HG02623 (cell line): ENCODE data around the gene FOXD2.

ENCODE experiments used
- ATAC-seq: cut with Tn5 transposase; IDR thresholded peaks from one replicate; pipeline ENCODE4 v1.9.1; 2021; ENCODE audit warnings: moderate library complexity; ENCODE audit not compliant: unreplicated experiment

The FOXD2 gene

GRCh38 chr1:47459253-47459788, 21.5 kb downstream of the FOXD2 start:
- ATAC-seq = no peak

DNA sequence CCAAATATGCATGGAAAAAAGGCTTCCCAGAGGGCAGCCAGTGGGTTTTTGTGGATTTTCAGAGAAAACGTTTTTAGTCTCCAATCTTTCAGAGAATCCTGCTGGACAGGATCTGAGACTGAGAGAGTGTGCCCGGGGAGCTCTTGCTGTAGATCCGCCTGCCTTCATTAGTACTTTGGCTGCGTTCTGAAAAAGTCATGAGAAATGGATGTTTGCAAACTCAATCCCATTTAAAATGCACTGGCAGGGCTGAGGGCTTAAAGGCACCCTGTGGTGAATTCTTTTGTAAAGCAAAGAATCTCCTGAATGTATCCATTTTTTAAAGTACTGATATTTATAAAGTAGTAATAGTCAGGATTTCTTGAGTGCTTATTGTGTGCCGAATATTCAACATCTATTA, 22.2 kb downstream of the FOXD2 start:
- no peak for ATAC-seq

GRCh38 chr1:47460456-47460855, 22.6 kb downstream of the FOXD2 start:
- ATAC-seq = no peak

DNA sequence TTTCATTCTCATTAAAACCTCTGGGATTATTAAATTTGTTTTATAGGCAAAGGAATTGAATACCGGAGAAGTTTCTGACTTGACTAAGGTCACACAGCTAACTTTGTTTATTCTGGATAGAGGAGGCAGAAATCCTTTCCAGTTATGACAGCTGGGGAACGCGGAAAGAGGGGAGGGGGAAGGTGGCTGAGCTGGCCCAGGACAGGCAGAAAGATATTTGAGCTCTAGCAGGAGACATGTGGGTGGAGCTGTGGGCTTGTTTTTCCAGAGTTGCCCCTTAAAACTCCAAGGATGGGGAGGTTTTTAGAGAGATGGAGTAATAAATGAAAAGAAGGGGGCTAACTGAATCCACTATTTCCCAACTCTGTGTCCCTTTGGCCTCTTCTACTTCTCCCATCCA, 27.8 kb downstream of the FOXD2 start:
- no peak for ATAC-seq

GRCh38 chr1:47468709-47469389, 31.0 kb downstream of the FOXD2 start:
- ATAC-seq = no peak

DNA sequence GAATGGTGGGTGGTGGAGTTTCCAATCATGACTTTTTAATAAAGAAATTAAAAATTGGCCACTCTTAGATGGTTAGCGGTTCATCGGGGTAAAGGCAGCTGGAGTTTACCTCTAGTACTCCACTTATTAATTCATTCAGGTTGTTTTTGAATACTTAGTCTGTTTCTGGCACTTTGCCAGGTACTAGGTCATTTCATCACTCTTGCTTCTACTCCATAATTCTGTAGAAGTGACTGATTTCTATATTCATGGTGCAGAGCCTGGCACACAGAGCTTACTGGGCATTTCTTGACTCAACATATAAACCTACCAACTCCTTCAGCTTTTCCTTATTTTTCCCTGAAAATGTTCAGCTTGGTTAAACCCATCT, 31.5 kb downstream of the FOXD2 start:
- ATAC-seq = no peak

GRCh38 chr1:47469910-47470309, 32.1 kb downstream of the FOXD2 start:
- ATAC-seq = no peak

GRCh38 chr1:47471163-47471562, 33.3 kb downstream of the FOXD2 start:
- ATAC-seq = no peak

DNA sequence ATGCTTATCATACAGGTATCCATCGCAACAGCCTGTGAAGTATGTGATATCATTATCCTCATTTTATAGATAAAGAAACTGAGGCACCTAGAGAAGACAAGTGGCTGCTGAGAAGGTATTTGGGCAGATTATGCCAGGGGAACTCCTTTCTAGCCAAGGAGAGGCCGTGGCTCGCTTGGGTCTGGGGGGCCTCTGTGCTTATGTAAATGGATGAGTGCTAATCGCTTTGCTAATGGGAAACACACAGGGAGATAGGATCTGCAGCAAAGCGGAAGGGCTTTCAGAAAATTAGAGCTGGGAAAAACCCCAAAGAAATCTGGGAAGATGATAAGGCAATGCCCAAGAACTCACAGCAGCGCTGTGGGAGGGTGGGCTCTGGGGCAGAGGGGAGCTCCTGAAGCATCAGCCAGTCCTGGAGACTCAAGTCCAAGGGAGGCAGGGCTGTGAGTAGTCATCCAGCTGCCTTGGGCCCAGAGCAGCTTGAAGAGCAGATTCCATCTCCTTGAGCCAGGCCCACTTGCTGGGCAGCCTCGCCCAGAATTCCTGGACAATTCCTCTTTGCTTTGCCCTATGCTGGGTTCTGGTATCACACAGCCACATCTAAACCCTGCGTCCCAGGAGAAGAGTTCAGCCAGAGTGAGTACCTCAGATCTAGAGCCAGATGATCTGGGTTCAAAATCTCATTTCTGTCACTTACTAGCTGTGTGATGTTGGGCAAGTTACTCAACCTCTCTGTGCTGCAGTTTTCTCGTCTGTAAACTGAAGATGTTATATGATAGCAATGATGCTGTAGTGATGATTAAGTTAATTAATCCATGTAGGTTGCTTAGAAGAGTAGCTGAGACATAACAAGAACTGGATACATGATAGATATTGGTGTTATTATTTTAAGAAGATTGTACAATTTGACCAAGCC, 36.7 kb downstream of the FOXD2 start:
- no peak for ATAC-seq

DNA sequence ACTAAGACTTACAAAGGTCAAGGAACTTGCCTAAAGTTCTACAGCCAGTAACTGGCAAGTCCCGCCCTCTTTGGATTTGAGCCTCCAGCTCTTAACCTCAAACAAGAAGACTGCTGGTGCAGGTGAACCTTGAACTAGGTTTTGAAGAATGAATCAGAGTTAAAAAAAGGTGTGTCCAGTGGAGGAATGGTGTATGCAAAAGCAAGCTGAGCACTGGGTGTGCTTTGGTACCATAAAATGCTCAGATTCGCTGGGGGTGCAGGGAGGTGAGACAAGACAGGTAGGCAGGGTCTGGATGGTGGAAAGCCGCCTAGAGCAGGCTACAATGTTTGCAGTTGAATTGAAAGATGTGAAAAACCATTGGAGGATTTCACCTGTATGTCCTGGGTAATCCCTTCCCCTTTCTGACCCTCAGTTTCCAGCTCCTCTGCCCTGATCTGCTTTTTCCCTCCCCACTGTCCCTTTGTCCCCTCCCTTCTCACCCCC, 39.8 kb downstream of the FOXD2 start:
- ATAC-seq = no peak

DNA sequence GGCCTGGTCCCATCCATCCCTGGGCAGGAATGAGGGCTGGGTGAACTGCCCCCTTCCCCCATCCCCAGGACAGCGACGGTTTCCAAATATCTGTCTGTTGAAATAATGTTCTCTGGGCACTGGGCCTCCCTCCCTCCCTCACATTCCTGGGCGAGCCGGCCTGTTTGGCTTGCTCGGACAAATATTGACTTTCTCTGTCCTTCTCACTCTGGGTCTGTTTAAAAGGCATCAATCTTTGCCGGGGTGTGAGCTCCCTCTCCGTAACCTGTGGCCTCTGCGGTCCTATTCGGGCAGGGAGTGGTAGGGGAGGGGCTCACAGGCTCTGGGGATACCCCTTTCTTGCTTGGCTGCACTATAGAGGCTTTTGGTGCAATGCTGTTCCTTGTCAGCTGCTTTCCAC, 40.2 kb downstream of the FOXD2 start:
- ATAC-seq = no peak

DNA sequence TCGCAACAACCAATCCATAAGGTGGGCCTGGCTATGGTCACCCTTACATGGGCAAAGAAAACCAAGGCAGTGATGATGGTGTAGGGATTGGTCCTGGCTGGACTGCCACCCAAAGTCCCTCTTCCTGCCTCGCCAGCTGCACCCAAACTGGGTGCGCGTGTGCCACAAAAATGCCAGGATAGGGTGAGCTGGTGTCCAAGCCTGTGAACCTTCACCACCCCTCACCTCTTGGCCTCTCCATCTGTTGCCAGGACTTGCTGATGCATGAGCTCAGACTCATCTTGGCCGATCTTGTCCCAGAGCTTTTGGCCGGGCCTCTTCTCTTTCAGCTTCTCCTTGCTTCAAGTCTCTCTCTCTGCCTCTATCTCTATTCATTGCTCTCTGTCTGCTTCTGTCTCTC, 41.8 kb downstream of the FOXD2 start:
- ATAC-seq = no peak

GRCh38 chr1:47481936-47482335, 44.1 kb downstream of the FOXD2 start:
- ATAC-seq = no peak

- ATAC-seq = no peak
Observed at GRCh38 chr1:47482786-47483185, 44.9 kb downstream of the FOXD2 start.

DNA sequence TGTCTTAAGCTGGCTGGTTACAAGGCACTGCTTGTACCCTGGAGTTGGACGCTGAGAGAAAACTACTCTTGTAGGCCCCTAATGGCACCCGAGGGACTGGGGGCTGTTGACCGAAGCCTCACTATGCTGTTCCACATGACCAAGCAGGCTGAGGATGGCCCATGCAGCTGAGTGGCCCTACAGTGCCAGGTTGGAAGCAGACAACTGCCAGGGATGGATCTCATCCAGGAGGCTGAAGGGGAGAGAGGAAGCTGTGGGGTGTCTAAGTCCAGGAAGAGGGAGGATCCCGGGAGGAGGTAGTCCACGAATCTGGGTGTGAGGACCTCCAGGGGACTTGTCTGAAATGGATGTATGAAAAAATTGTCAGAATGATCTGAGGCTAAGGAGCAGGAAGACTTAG, 45.8 kb downstream of the FOXD2 start:
- ATAC-seq = no peak

- ATAC-seq = no peak
Observed at GRCh38 chr1:47485817-47486216, 48.0 kb downstream of the FOXD2 start.

- no peak for ATAC-seq
Observed at GRCh38 chr1:47487332-47487731, 49.5 kb downstream of the FOXD2 start.

DNA sequence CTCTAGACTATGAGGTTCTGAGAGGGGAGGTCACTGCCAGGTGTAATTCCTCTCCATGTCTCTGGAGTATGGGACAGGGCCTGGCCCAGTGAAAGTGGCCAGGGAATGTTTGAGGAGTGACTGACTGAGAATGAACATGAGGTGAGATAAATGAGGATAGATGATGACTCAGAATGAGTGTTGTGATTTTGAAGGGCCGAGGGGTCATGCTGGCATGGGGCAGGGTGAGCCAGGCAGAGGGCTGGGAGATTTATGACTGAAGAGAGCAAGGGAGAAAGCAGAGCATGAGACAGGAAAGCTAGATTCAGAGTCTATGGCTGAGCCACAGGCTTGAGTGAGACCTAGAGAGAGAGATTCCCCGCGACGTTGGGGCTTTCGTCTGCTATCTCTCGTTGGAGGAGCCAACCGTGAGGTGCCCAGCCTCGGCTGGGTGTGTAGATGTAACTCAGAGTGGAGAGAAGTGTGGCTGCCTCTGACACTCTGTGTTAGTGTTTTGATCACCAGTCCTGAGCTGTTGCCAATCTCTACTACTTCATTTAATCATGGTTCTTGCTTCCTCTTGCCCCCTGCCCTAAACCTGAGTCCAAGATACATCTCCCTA, 50.1 kb downstream of the FOXD2 start:
- no peak for ATAC-seq
